GM18526 (cell line): Measurements from ENCODE around the gene EXOSC9.
A peak's percentile ranks its signal among the peaks of the same experiment; 100 is the strongest.

Source experiments
- POLR2A ChIP-seq: IDR thresholded peaks from 3 replicates; pipeline ENCODE4 v1.6.1; 2011; ENCODE audit not compliant: insufficient read length; ENCODE audit errors: extremely low read depth

The EXOSC9 gene

DNA sequence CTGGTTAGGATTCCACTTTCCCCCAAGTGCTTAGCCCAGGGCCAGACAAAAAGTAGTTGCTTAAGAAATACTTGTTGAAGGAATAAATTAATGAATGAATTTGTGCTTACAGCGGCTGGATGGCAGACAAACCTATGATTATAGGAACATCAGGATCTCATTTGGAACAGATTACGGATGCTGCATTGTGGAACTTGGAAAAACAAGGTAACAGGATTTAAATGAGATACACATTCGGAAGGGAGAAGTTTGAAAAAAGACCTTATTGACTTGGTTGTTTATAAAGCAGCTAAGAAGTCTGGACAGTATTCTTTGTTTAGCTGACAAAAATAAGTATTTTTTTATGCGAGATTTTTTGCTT, 572 bp downstream of the EXOSC9 start:
- TF ChIP-seq POLR2A: no peak

DNA sequence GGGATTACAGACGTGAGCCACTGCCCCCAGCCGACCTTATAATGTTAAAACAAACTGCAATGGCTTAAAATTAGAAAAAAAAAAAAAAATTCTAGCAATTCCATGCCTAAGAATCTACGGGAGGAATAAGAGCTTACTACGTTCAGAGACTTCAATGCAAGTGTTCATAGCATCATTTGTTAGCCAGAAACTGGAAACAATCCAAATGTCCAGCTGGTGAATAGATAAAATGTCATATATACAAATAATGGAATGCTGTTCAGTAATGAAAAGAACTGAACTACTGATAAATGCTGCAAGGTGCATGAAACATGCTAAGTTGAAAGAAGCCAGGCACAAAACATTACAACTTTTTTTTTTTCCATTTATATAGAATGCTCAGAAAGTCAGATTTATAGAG, 5.3 kb downstream of the EXOSC9 start:
- no peak for TF ChIP-seq POLR2A

DNA sequence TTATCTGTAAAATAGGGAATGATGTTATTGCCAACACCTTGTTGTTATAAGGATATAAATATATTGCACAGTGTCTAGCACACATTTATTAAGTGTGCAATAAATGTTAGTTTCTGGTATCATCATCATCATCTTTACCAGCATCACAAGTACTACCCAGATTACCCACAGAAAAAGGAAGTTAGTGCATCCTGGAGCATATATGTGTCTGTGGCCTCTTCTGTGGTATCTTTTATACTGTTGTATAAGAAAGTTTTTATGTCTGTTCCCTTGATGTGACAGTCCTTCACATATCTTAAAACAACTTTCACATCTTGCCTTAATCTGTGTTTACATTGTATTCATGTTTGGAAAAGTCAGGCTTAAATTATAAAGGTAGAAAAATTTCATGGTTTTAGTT, 10.0 kb downstream of the EXOSC9 start:
- no peak for TF ChIP-seq POLR2A

DNA sequence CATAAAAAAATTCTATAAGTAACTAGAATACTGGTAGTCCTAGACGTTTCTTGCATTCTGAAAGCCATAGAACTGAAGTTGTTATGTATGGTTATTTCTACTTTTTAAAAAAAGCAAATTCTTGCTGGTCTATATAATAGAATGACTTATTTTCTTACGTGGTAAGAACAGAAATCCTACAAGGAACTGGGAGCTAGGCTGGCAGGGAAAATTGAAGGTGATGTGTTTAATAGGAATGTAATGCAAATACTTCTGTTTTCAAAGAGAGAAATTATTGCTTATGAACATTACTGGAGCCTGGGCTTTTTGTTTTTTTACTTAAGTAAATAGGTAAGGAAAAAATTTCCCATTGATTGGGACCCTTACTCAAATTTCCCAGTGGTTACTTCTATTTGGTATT, 13.6 kb downstream of the EXOSC9 start:
- no peak for TF ChIP-seq POLR2A

DNA sequence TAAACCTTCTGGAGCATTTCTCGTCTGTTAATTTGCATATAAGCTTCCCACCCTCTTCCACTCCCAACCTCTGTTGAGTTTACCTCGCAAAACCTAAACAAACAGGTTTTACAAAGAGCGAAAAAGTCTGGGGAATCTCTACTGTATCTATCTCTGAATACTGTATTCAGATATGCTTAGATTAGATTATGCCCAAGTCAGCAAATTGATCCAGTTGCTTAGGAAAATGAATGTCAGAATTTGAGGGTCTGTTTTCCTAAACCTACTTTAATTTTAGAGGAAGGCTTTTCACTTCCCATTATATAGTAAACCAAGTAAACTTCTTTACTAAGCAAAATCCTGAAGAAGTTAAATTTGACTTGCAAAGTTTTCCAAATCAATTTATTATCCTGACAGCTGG, 15.9 kb downstream of the EXOSC9 start:
- no peak for TF ChIP-seq POLR2A

DNA sequence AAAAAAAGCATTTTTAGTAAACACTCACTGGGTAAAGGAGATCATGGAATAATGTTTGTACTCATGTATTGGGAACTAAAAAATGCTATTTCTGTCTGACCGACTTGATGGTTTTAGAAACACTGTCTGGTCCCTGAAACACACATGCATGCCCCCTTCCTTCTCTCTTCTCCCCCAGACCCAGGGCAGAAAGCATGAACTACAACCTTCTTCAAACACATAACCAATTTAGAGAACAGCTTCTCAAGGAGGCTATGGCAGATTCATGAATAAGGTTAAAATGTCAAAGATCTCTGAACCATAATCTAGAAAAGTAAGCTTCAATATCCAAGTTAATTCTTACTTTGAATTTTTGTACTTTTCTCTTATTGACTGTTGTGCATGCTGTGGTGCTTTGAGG, 16.6 kb downstream of the EXOSC9 start:
- no peak for TF ChIP-seq POLR2A

DNA sequence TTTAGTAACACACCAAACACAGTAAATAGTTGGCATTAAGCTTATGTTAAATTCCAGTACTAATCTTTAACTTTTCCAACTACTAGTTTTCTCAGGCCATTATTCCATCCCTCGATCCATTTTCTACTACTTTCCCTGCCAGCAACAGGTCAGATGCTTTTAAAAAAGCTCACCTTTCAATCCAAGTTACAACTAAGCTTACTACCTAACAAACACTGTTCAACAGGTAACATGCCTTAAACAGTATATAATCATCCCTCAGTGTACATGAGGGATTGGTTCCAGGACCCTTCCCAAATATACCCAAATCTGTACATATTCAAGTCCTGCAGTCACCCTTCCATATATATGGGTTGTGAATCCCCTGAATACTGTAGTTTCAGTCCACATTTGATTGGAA, 17.1 kb downstream of the EXOSC9 start:
- no peak for TF ChIP-seq POLR2A

DNA sequence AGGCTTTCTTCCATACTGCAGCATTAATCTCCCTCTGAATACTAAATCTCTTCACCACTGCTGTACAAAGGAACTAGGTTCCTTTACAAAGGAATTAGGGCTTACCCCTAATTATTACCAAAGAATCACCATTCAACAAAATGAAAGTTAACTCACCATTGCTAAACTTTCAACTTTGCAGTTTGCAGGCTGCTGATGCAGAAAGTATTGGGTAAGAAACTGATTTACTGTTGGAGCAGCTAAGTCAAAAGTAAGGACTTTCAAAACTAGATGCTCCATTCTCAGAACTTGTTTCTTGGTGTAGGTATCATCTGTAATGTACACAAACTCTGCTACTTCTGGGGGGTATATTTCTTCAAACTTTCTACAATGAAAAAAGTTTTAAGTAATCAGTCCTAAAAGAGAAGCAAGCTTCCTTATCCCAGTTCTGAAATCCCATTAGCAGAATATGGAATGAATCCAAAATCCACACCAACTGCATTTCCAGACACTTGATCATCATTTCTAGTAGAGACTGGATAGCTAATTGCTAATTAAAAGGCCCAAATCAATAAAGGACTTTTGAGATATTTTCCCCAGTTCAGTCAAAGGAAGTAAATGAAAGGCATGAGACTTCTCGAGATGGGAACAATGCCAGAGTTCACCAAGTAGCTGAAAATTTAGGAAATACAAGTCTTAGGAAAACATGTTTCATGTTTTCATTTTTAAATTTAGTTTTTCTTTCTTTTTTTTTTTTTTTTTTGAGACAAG, 18.3 kb downstream of the EXOSC9 start:
- TF ChIP-seq POLR2A: no peak

DNA sequence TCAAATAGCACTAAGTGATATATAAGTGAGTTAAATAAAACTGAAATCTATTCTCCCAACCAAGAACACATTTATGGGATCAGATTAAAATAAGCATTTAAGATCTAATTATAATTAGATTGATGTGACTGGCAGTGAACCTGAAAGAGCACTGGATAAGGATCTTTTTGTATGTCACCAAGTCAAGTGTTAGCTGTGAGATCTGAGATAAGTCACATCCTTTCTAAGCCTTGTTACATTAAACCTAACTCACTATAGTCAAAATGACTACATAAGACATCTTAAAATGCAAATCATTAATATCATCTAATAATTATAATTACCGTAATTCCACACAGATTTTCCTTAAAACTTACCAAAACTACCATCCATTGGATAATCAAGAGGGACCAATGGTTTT, 20.9 kb downstream of the EXOSC9 start:
- no peak for TF ChIP-seq POLR2A

DNA sequence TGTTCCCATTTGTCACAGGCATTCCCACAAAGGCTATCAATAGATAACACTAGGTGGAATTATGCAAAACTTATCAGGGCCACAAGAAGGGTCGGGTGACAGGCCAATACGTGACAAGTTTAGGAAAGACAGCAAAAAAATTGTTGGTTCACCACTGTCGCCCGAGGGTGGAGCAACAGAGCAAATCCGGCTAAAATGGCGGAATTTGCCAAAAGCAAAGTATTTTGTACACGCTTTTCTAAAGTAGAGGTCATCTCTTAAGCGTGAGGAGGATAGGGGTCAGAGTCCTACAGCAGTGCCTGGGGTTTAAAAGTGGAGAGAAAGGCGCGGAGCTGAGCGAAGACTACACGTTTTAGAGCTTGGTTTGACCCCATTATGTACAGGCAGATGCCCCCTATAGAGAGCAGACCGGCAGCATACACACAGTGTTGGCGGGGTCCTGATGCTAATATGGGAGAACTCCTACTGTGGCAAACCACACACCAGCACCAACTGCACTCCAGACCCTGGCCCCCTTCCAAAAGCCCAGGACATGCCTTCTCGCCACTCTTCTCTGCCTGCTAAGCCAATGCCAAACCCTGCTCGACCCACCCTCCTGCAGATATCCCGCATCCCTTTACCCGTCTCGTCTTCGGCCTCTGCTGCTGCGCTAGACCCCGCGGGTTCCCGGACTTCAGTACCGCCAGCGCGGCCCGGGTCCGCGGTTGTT, 21.8 kb downstream of the EXOSC9 start:
- no peak for TF ChIP-seq POLR2A

DNA sequence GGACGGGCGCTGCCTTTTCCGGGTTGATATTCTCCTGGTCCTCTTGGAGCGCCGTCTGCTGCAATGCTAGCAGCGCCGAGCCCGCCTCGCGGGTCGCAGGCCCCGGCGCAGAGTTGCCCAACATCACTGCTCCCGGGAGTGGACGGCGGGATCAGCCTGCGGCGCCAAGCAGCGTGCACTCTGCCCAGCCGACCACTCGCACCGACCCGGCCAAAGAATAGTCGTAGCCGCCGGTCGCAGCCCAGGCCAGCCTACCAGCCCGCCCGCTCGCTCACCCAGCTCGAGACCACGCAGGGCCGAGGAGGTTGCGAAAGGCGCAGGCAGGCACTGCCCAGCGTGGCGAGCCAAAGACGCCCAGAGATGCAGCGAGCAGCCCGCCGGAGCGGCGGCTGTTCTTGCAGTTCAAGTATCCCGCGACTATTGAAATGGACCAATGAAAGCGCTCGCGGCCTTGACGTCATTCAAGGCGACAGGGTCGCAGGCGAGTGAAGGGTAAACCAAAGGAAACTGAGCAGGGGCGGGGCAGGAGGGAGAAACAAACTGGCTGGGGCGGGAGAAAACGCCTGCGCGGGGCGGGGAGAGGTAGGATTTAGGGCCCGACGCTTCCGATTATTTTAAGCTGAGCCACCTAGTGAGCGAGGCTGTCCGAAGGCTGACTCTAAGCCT, 22.5 kb downstream of the EXOSC9 start, which contains the start of gene CCNA2:
Gene CCNA2, minus strand, starts transcription at position 379 of the 666 bp plus-strand sequence. Its CDS starts 255 bp downstream, at position 124.
- TF ChIP-seq POLR2A: peak; percentile 85

DNA sequence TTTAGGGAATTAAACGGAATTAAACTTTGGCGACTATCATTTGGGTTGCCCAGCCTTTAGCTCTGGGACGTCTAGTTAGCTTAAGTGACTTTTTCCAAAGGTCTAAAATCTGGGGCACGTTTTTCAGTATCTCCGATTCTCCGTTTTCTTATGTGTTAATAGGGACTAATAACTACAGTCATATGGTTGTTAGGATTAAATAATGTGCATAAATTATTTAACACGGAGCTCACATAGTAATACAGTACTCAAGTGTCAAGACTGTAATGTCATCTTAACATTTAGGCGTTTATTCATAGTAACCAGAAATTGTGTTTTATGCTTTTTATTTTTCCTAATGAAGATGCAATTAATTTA, 23.0 kb downstream of the EXOSC9 start:
- no peak for TF ChIP-seq POLR2A

DNA sequence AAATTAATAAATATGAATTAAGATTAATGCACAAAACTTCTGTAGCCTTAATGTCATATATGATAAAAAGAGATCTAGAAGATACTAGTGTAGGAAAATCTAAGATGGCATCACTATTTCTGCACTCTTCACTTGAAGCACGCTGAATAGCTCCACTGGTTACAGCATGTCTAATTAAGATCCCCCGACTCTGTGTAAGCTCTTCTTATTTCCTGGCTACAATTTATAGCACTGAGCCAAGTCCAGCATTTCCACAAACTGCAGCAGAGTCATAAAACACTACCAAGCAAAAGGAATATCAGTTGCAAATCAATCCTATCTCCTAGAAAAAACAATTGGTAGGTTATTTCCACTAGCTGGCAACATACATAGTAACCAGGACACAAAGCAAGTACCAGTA, 23.8 kb downstream of the EXOSC9 start:
- TF ChIP-seq POLR2A: no peak

DNA sequence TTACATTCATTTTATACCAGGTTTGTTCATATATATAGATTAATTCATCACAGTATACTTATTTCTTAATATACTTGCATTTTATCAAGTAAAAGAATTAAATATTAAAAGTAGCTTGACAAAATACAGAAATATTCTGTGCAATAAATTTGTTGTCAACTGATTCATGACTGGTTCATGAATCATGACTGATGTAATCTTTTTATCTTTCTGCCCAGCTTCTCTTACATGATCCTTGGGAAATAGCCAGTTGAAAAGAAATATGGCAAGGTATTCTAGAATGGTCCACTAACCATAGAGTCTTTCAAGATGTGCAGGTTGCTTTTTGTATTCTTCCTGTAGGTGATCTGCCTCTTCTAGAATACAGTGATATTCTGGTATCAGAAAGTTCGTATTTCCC, 26.7 kb downstream of the EXOSC9 start:
- TF ChIP-seq POLR2A: no peak

DNA sequence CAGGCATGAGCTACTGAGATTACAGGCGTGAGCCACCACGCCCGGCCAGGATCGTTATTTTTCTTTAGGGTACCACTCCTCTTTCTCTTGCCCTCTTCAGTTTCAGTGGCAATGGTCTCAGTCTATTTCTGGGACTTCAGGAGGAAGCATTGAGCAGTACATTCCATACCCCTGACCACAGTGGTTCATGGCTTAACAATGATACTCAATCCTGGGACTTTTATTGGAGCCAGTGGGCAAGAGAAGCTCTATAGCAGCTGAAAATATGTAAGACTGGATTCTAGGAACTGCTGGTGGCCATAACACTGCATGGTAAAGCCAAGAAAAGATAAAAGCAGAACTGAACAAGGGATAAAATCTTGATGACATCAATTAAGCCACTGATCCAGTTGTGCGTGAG, 28.4 kb downstream of the EXOSC9 start:
- TF ChIP-seq POLR2A: no peak

DNA sequence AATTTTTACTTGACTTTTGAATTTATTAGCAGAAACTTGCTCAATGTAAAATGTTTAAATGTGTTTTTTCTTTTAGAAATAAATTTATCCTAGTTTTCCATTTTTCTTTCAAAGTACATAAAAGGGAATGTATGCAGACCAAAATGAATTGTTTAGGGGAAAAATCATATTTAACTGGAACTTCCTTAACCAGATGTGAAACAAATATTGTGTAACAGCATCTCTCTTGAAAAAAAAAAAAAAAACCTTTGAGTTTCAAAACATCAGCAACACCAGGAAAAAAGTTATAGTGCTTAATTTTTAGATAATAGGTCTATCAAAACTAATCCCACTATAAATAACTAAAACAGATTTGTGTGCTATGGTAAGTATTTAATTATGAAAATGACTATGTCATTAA, 37.0 kb downstream of the EXOSC9 start:
- TF ChIP-seq POLR2A: no peak
